HG02885 (cell line): Measurements from ENCODE around the gene ULK4.
"Not testable (repeated sequence)": the region's sequence is repeated elsewhere in the genome, so short reads cannot be mapped to it uniquely, and the experiment has no call there.

Experiments
- ATAC-seq: cut with Tn5 transposase; IDR thresholded peaks from one replicate; pipeline ENCODE4 v1.9.1; 2021; ENCODE audit warnings: mild to moderate bottlenecking; ENCODE audit not compliant: unreplicated experiment, poor library complexity

Gene ULK4

DNA sequence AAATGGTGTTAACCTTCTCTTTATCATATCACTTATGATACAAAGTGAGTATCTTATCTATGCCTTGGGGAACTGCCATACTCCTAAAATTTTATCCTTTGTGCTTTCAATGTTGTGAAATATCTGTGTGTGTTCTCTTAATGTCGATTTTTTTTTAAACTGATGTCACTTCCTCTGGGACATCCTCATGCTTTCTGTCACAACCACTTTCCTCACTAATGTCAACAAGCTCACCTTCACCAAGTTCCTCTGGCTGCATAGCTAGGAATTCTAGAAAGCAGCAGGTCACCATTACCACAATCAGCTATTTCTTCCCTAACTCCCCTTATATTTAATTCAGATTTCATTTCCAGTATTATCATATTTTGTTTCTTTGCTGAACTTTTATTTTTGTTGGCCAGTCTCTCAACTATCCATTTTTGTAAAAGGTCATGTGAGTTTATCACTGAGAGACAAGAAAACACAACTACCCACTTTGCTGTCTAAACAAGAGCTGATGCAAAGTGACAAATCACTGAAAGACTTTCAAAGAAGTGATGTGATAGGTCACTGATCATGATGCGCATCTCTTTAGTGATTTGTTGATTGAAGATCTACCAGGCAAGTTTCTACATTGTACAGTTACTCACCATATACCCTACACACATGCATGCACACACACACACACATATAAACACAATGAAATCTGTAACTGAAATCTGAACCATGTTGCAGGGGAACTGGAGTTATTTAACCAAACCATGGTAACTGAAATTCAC is 369.0 kb downstream of the ULK4 start:
- ATAC-seq = no peak

- no peak for ATAC-seq
These were observed 378.9 kb downstream of the ULK4 start for GRCh38 chr3:41583014-41583413.

DNA sequence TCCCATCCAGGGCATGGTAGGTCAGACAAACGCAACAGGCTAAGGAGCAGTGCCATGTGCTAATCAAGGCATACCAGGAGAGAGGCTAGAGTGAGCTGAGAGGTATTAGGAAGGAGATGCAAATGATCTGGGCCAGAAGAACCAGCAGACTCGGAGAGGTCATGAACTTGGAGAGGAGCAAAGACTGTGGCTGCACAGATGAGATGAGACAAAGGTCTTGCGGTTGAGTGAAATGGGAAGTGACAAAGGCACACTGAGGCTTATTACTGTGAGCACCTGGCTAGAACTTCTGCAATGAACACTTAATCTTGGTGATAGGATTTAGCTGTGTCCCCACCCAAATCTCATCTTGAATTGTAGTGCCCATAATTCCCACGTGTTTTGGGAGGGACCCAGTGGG is 380.2 kb downstream of the ULK4 start:
- peak; percentile 100 for ATAC-seq

DNA sequence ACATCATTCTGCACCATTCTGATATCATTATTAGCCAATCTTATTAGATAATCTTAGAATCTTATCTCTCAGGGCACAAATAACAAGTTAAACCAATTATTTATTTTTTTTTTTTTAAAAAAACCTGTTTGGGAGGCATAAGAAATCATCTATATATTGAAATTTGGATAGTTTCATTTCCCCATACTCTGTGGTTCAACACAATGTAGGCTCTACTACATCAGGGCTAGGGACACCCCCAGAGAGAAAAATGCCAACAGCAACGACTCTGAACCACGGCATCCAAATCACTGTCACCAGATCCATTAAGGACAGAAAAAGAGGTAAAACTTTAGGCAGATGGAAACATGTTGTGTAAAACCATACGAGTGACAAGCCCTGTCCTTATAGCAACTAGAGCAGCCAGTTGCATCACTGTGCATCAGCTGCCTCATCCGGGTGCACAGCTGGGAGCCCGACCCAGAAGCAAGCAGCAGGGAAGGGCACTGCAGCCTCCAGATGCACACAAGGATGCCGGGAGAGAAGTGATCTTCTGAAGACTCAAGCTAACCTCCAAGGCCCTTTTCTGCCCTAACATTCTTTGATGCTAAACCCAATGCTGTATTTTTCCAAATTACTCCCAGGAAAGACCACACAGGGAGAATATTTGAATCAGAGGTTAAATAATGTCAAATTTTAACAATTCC is 381.5 kb downstream of the ULK4 start:
- no peak for ATAC-seq

GRCh38 chr3:41579861-41580260 is 382.0 kb downstream of the ULK4 start:
- no peak for ATAC-seq

DNA sequence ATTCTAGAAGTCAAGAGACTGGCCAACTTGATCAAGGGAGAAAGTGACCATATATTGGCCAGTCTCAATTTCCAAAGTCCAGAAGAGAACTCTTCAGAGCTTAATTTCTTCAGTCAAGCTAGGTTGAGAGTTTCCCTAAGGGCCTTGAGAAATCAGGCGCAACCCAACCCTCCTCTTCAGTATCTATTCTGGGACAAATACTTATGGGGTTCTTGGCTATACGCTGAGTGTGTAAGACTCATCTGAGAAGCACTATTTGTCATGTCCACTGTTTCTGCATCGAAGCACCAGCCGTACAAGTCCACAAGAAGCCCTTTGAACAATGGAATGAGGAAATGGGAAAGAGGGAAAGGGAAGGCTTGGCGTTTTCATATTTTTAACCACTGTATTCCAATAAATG is 383.1 kb downstream of the ULK4 start:
- no peak for ATAC-seq

DNA sequence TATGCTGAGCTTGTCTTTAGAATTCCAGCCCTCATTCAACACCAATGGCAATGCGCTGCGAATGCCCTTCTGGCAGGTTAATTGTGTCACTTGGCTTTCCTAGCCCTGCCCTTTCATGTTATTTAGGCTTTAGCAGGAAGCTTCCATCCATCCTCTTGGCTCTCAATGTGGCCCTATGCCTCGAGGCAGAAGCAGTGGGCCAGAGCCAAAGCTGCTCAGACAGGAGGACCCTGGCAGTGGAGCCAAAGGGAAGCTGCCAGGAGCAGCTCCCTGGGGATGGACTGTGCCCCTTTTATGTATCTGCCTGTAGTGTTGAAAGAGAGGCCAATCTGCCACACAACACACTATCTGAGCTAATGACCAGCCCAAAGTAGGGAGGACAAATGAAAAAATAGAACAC is 386.2 kb downstream of the ULK4 start:
- no peak for ATAC-seq

- ATAC-seq = no peak
These were observed 387.0 kb downstream of the ULK4 start for GRCh38 chr3:41574900-41575299.

- no peak for ATAC-seq
These were observed 388.3 kb downstream of the ULK4 start for GRCh38 chr3:41573591-41573990.

GRCh38 chr3:41572092-41572491 is 389.8 kb downstream of the ULK4 start:
- no peak for ATAC-seq

- ATAC-seq = no peak
These were observed 392.1 kb downstream of the ULK4 start for GRCh38 chr3:41569632-41570305.

DNA sequence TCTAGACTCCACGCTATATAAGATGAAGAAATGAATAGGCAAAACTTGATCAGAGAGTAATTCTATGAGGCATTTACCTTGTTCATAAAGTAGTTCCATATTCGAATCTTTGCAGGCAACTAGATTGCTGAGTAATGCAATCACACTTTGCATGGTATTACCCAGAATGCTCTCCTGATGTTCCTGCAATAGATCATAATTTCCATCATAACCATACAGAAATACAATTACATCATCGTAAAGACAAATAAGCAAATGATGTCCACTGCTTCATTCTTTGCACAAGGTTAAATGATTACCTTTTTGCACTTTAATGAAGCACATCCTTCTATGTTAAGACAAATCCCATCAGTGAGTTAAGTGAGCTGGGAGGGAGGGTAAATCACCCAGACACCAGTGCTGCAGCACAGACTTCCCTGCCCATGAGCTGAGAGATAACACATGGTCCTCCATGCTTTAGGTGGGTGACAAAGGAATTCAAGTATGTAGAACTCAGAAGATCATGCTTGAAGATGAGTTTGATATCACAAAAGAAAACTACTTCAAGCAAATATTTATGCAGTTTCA is 395.9 kb downstream of the ULK4 start:
- ATAC-seq = no peak

DNA sequence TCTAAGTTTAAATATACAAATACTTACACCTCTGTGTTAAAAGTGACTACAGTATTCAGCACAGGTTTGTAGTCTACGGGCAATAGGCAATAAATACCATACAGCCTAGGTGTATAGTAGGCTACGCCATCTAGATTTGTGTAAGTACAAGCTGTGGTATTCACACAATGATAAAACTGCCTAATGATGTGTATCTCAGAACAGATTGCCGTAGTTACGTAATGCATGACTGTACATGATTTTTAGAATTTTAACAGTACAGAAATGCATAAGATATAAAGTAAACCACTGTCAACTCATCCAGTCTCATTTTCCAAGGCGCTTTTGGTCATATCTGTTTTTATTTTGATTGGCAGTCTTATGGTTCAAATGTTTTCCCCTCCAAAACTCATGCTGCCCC is 396.9 kb downstream of the ULK4 start:
- no peak for ATAC-seq

- not testable (repeated sequence) for ATAC-seq
These were observed 405.7 kb downstream of the ULK4 start for GRCh38 chr3:41556245-41556644.

GRCh38 chr3:41532976-41533375 is 428.9 kb downstream of the ULK4 start:
- no peak for ATAC-seq

DNA sequence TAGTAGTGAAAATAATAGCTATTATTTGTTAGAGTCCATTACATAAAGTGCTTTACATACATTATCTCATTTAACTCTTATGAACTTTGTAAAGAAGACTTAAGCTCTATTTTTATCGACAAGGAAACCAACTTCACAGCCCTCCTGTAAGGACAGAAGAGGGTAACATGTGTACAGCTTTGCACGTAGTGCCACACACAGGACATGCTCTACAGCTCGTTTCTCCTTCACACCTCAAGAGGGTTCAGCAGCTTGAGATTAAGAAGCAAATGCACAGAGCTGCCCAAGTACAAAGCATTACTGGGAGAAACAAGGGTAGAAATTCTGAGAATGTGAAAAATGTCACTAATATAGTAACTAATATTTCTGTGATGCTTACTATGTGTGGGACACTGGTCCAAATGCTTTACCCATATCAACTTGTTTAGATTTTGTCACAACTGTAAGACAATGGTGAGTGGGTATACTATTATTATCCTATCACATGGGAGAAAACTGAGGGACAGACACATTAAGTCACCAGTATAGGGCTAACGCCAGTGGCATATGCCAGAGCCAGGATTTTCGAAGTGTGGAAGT is 434.8 kb downstream of the ULK4 start:
- ATAC-seq = no peak

DNA sequence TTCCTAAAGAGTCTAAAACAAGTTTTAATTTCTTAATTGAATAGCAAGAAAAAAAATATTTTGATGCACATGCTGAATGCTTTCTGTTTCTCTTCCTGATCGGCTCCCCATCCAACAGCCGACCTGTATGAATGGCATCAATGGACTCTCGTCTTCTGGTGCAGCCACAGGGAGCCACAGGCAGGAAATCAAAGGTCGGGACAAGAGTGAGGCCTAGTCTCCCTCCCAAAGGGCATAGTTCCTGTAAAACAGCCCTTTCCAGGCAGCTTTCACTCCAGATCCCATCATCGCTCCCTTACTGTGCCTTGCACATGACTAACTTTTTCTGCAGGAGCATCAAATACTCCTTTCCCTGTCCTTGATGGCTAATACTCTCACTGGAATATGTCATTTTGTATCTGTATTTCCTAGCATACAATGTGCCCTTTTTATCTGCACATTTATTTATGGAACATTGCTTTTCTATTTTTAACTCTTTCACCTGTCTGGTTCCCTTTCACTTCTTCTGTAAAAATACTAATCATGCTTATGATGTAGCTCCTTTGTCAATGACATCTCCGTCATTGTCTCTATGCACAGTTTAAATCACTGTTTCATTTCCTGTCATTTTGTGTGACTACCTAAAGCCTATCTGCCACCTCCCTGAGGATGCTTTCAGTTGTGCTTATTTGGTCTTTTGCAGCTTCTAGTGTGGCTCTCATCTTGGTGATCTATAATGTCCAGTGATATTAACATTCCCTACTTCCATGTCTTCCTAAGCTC is 436.4 kb downstream of the ULK4 start:
- peak; percentile 63 for ATAC-seq

DNA sequence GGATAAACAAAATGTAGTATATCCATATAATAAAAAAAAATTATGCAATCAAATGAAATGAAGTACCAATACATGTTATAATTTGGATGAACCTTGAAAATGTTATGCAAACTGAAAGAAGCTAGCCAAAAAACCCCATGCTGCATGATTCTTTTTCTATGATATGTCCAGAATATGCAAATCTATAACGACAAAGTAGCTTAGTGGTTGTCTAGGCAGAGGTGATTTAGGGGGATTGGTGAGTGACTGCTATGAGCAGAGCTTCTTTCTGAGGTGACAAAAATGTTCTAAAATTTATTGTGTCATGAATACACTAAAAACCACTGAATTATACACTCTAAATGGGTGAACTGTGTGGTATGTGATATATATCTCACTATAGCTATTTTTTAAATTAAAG is 438.0 kb downstream of the ULK4 start:
- ATAC-seq = peak; percentile 34

DNA sequence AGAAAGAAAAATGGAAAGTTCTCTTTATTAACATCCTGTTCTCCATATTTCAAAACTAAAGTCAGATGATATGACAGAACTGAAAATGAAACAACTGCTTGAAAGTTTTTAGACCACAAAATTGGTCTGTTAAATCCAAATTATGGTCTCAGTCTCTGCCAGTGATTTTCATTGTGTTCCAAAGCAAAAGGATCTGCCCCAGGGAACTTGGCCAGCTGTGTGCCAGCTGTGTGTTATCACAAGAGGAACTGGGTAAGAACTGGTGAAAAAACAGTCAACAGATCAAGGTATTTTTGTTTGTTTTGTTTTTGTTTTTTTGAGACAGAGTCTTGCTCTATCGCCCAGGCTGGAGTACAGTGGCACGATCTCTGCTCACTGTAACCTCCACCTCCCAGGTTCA is 439.3 kb downstream of the ULK4 start:
- peak; percentile 43 for ATAC-seq

DNA sequence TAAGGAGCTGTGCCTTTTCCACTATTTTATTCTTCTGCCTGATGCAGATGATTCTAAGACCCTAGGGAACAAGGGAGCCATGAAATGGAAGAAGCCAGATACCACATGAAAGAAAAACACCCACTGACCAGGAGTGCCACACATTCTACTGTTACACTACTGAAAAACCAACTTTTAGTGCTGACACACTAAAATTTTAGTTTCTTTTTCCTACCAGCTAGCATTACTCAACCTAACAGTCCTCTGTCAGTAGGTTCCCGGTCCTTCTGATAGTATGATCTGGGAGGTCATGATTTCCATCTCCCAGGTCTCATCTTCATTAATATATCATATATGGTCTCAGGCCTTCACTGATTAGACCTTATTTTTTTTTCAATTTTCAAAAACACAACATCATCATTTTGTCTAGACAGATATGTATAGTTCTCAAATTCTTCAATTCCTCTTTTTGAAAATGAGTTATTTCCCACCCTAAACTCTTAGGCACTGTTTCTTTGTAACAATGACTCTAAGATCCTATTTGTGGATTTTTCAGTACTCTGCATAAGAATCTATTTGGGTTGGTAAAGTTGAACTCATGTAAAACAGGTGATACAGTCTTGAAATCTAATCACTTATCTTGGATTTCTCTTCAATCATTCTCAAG is 440.8 kb downstream of the ULK4 start:
- no peak for ATAC-seq
